Testis (tissue), 3 donors: Measurements from ENCODE around the gene IRF2BP1. TPM values are rescaled to one million over a fixed set of nuclear protein-coding genes. Genes with fewer than 3 reads are reported as not detected.

Source experiments
- DNase-seq: peaks from one replicate; pipeline ENCODE4 v3.0.0-alpha.2; 2019
- H3K27ac ChIP-seq, 2 donors: fragments of 200-600 bp; sonication (generic); one replicate each; pipeline ENCODE4 v1.5.1; 2019
- H3K27me3 ChIP-seq: fragments of 200-600 bp; sonication (generic); one replicate; pipeline ENCODE4 v1.5.1; 2019
- H3K36me3 ChIP-seq: fragments of 200-600 bp; sonication (generic); one replicate; pipeline ENCODE4 v1.5.1; 2017; ENCODE audit warnings: low read depth; ENCODE audit errors: missing control alignments
- H3K4me1 ChIP-seq: fragments of 200-600 bp; sonication (generic); one replicate; pipeline ENCODE4 v1.5.1; 2019
- H3K4me3 ChIP-seq, 2 donors: fragments of 200-600 bp; sonication (generic); one replicate each; pipeline ENCODE4 v1.5.1; 2017 to 2019
- H3K9me3 ChIP-seq: fragments of 200-600 bp; sonication (generic); one replicate; pipeline ENCODE4 v1.5.1; 2017
- CTCF ChIP-seq, 3 experiments: fragments of 450-650 bp in 2 of 3; fragments of 200-600 bp in 1 of 3; sonication (generic) in 1 of 3; IDR thresholded peaks; one replicate each; pipeline ENCODE4 v1.5.1; 2016 to 2019; ENCODE audit warnings: antibody characterized with exemption in 3 of 3, mild to moderate bottlenecking in 2 of 3, moderate library complexity in 1 of 3
- POLR2A ChIP-seq: fragments of 450-650 bp; IDR thresholded peaks from one replicate; pipeline ENCODE4 v1.6.1; 2017; ENCODE audit warnings: antibody characterized with exemption, mild to moderate bottlenecking, moderate library complexity
- WGBS, 2 donors: methylation state at CpG; one replicate each; pipeline ENCODE4 v1.1.5; 2018; 5-methylcytosine and 5-hydroxymethylcytosine counted together
- intact Hi-C: fragments of 100-400 bp; cut with DNase I; formaldehyde crosslinking; loops from one replicate; pipeline ENCODE4 v1.15.1; 2023; ENCODE audit warnings: low total_unique reads
- polyA plus RNA-seq: library from polyadenylated mRNA; stranded (reverse); fragments of 350-450 nt; fragmentation: Illumina TruSeq; extraction: RNeasy Lipid Tissue Mini Kit (QIAGEN cat#74804); gene quantifications from one replicate; pipeline ENCODE4 v1.2.3, GENCODE V29; 2014; ENCODE audit warnings: low read depth, low replicate concordance; ENCODE audit not compliant: insufficient read depth
- total RNA-seq, 2 donors: library from RNA; depleted of rRNA; stranded (reverse); fragments of >200 nt; gene quantifications; one replicate each; pipeline ENCODE4 v1.2.3, GENCODE V29; 2016

IRF2BP1 gene
- total and polyA plus RNA-seq, 3 donors from 2014 or later = 13.8 to 48.3 (median 36.0) TPM

- Histone ChIP-seq H3K4me3 (no peak overlapping the region), H3K36me3 (no peaks in the 10 kb centered on the region), H3K27me3 (no peaks in the 10 kb centered on the region), H3K27ac (no peak overlapping the region), H3K9me3 (no peaks in the 10 kb centered on the region), H3K4me1 (no peaks in the 10 kb centered on the region)
- intact Hi-C loops = no loop called here
- no peak for TF ChIP-seq CTCF (IDR thresholded peaks at IDR 0.05)
- no peak for TF ChIP-seq POLR2A
- WGBS, 2 donors = 74 to 82% methylated on average over 3 of the region's 3 CpGs
- DNase-seq = no peak
Measured at GRCh38 chr19:45931055-45931454, 45.1 kb upstream of the IRF2BP1 start.

- WGBS, 2 donors = 80 to 84% methylated on average over 2 of the region's 2 CpGs
- Histone ChIP-seq H3K27ac (no peak overlapping the region), H3K9me3 (no peaks in the 10 kb centered on the region), H3K27me3 (no peaks in the 10 kb centered on the region), H3K4me3 (no peak overlapping the region), H3K4me1 (no peaks in the 10 kb centered on the region), H3K36me3 (no peaks in the 10 kb centered on the region)
- intact Hi-C loops = no loop called here
- TF ChIP-seq POLR2A (no peak), CTCF (IDR thresholded peaks at IDR 0.05) (no peak)
- no peak for DNase-seq
Measured at GRCh38 chr19:45929247-45929646, 43.3 kb upstream of the IRF2BP1 start.

GRCh38 chr19:45927565-45928261 is 41.8 kb upstream of the IRF2BP1 start:
- DNase-seq = peak; percentile 96
- H3K4me3 ChIP-seq = no peak overlapping the region
- H3K9me3 ChIP-seq = no peaks in the 10 kb centered on the region
- H3K36me3 ChIP-seq = no peaks in the 10 kb centered on the region
- intact Hi-C loops = no loop called here
- H3K27me3 ChIP-seq = no peaks in the 10 kb centered on the region
- H3K27ac ChIP-seq = no peak overlapping the region
- WGBS, 2 donors = 7 to 9% methylated on average over 28 to 29 of the region's 33 CpGs
- TF ChIP-seq POLR2A (no peak), CTCF (IDR thresholded peaks at IDR 0.05) (no peak)
- H3K4me1 ChIP-seq = no peaks in the 10 kb centered on the region

- Histone ChIP-seq H3K4me3 (no peak overlapping the region), H3K27ac (no peak overlapping the region), H3K36me3 (no peaks in the 10 kb centered on the region), H3K27me3 (no peaks in the 10 kb centered on the region), H3K9me3 (no peaks in the 10 kb centered on the region), H3K4me1 (no peaks in the 10 kb centered on the region)
- TF ChIP-seq CTCF (IDR thresholded peaks at IDR 0.05) = no peak
- no peak for TF ChIP-seq POLR2A
- intact Hi-C loops = no loop called here
- 69 to 88% methylated on average over 6 of the region's 6 CpGs for WGBS, 2 donors
- DNase-seq = no peak
Measured at GRCh38 chr19:45924891-45925447, 39.0 kb upstream of the IRF2BP1 start.

- Histone ChIP-seq H3K27ac (no peak overlapping the region), H3K9me3 (no peaks in the 10 kb centered on the region), H3K4me3 (no peak overlapping the region), H3K4me1 (no peaks in the 10 kb centered on the region), H3K27me3 (no peaks in the 10 kb centered on the region), H3K36me3 (no peaks in the 10 kb centered on the region)
- no peak for DNase-seq
- 66% methylated on average over 9 of the region's 9 CpGs for WGBS, 2 donors
- no peak for TF ChIP-seq CTCF (IDR thresholded peaks at IDR 0.05)
- TF ChIP-seq POLR2A = no peak
- intact Hi-C loops = no loop called here
Measured at GRCh38 chr19:45922281-45922680, 36.3 kb upstream of the IRF2BP1 start.
